ENCODE data around the gene USP3.

The USP3 gene

GRCh38 chr15:63473999-63474809 lies 30.2 kb upstream of the USP3 start:
- peaks cover 4% of the 10 kb centered on the region for H3K4me1 ChIP-seq (ENCODE audit: insufficient read depth, low read length)
- H3K27me3 ChIP-seq (ENCODE audit: insufficient read depth, low read length, poor library complexity) = no peaks in the 10 kb centered on the region
- no peak overlapping the region for H3K4me2 ChIP-seq (ENCODE audit: insufficient read depth, low read length)
- no peak overlapping the region for H3K9ac ChIP-seq (ENCODE audit: low read depth, low read length)
- no peak for ATAC-seq (ENCODE audit: insufficient read depth, low read depth)
- H2AFZ ChIP-seq (ENCODE audit: low read depth, low read length) = no peak overlapping the region
- no peaks in the 10 kb centered on the region for H3K36me3 ChIP-seq (ENCODE audit: insufficient read depth, low read length)
- H3K27ac ChIP-seq (ENCODE audit: low read length) = no peak overlapping the region
- no peaks in the 10 kb centered on the region for H3K9me3 ChIP-seq (ENCODE audit: insufficient read depth, low read length, severe bottlenecking)
- TF ChIP-seq EZH2 (IDR thresholded peaks at IDR 0.05; ENCODE audit: borderline replicate concordance, low read depth, low read length, severe bottlenecking) = no peak
- H3K79me2 ChIP-seq (ENCODE audit: insufficient read depth, low read length) = no peaks in the 10 kb centered on the region
- no peak overlapping the region for H3K4me3 ChIP-seq (ENCODE audit: low read depth in 1 of 2, low read length in 2 of 2)
- no peaks in the 10 kb centered on the region for H4K20me1 ChIP-seq (ENCODE audit: insufficient read depth, low read length)
- no peak for DNase-seq

- TF ChIP-seq CTCF (IDR thresholded peaks at IDR 0.05; ENCODE audit: borderline replicate concordance, extremely low read depth, low read length, poor library complexity, severe bottlenecking) (no peak), EZH2 (IDR thresholded peaks at IDR 0.05; ENCODE audit: borderline replicate concordance, low read depth, low read length, severe bottlenecking) (no peak)
- Histone ChIP-seq H3K9ac (ENCODE audit: low read depth, low read length) (no peak overlapping the region), H3K4me1 (ENCODE audit: insufficient read depth, low read length) (peaks cover 10% of the 10 kb centered on the region), H3K27me3 (ENCODE audit: insufficient read depth, low read length, poor library complexity) (no peaks in the 10 kb centered on the region), H3K4me2 (ENCODE audit: insufficient read depth, low read length) (no peak overlapping the region), H2AFZ (ENCODE audit: low read depth, low read length) (no peak overlapping the region), H3K79me2 (ENCODE audit: insufficient read depth, low read length) (no peaks in the 10 kb centered on the region), H4K20me1 (ENCODE audit: insufficient read depth, low read length) (no peaks in the 10 kb centered on the region), H3K4me3 (ENCODE audit: low read depth in 1 of 2, low read length in 2 of 2) (no peak overlapping the region), H3K36me3 (ENCODE audit: insufficient read depth, low read length) (no peaks in the 10 kb centered on the region), H3K9me3 (ENCODE audit: insufficient read depth, low read length, severe bottlenecking) (no peaks in the 10 kb centered on the region), H3K27ac (ENCODE audit: low read length) (no peak overlapping the region)
- ATAC-seq (ENCODE audit: insufficient read depth, low read depth) (no peak), DNase-seq (no peak)
Observed at GRCh38 chr15:63474810-63475316, 29.5 kb upstream of the USP3 start.

GRCh38 chr15:63475707-63476106 lies 28.7 kb upstream of the USP3 start:
- Histone ChIP-seq H3K79me2 (ENCODE audit: insufficient read depth, low read length) (no peaks in the 10 kb centered on the region), H3K27me3 (ENCODE audit: insufficient read depth, low read length, poor library complexity) (no peaks in the 10 kb centered on the region), H3K9ac (ENCODE audit: low read depth, low read length) (no peak overlapping the region), H4K20me1 (ENCODE audit: insufficient read depth, low read length) (no peaks in the 10 kb centered on the region), H3K27ac (ENCODE audit: low read length) (no peak overlapping the region), H3K4me1 (ENCODE audit: insufficient read depth, low read length) (peaks cover 17% of the 10 kb centered on the region), H3K4me2 (ENCODE audit: insufficient read depth, low read length) (no peak overlapping the region), H3K36me3 (ENCODE audit: insufficient read depth, low read length) (no peaks in the 10 kb centered on the region), H2AFZ (ENCODE audit: low read depth, low read length) (no peak overlapping the region), H3K9me3 (ENCODE audit: insufficient read depth, low read length, severe bottlenecking) (no peaks in the 10 kb centered on the region), H3K4me3 (ENCODE audit: low read depth in 1 of 2, low read length in 2 of 2) (no peak overlapping the region)
- TF ChIP-seq EZH2 (IDR thresholded peaks at IDR 0.05; ENCODE audit: borderline replicate concordance, low read depth, low read length, severe bottlenecking) = no peak
- no peak for TF ChIP-seq CTCF (IDR thresholded peaks at IDR 0.05; ENCODE audit: borderline replicate concordance, extremely low read depth, low read length, poor library complexity, severe bottlenecking)
- DNase-seq (no peak), ATAC-seq (ENCODE audit: insufficient read depth, low read depth) (no peak)

- Histone ChIP-seq H3K79me2 (ENCODE audit: insufficient read depth, low read length) (no peaks in the 10 kb centered on the region), H4K20me1 (ENCODE audit: insufficient read depth, low read length) (no peaks in the 10 kb centered on the region), H3K27ac (ENCODE audit: low read length) (no peak overlapping the region), H3K36me3 (ENCODE audit: insufficient read depth, low read length) (no peaks in the 10 kb centered on the region), H3K9me3 (ENCODE audit: insufficient read depth, low read length, severe bottlenecking) (no peaks in the 10 kb centered on the region), H3K4me2 (ENCODE audit: insufficient read depth, low read length) (no peak overlapping the region), H3K9ac (ENCODE audit: low read depth, low read length) (no peak overlapping the region), H2AFZ (ENCODE audit: low read depth, low read length) (no peak overlapping the region), H3K4me1 (ENCODE audit: insufficient read depth, low read length) (peaks cover 17% of the 10 kb centered on the region), H3K27me3 (ENCODE audit: insufficient read depth, low read length, poor library complexity) (no peaks in the 10 kb centered on the region), H3K4me3 (ENCODE audit: low read depth in 1 of 2, low read length in 2 of 2) (no peak overlapping the region)
- no peak for ATAC-seq (ENCODE audit: insufficient read depth, low read depth)
- no peak for TF ChIP-seq CTCF (IDR thresholded peaks at IDR 0.05; ENCODE audit: borderline replicate concordance, extremely low read depth, low read length, poor library complexity, severe bottlenecking)
- TF ChIP-seq EZH2 (IDR thresholded peaks at IDR 0.05; ENCODE audit: borderline replicate concordance, low read depth, low read length, severe bottlenecking) = no peak
- DNase-seq = no peak
Observed at GRCh38 chr15:63476229-63476632, 28.2 kb upstream of the USP3 start.

Measured in DND-41 (cell line).